GOT3 (cell line): ENCODE results near the gene CTSA.
"Not testable (repeated sequence)": the region's sequence is repeated elsewhere in the genome, so short reads cannot be mapped to it uniquely, and the experiment has no call there.

Experiments
- DNase-seq: peaks from one replicate; lab custom pipeline; 2025; ENCODE audit warnings: mixed read lengths; lab: John Stamatoyannopoulos, UW

Gene CTSA

GRCh38 chr20:45918182-45918737 is 27.1 kb downstream of the CTSA start:
- no peak for DNase-seq

- no peak for DNase-seq
Measured at GRCh38 chr20:45918779-45919537, 27.8 kb downstream of the CTSA start.

GRCh38 chr20:45919542-45920399 is 28.6 kb downstream of the CTSA start:
- DNase-seq = no peak

- no peak for DNase-seq
Measured at GRCh38 chr20:45920462-45921336, 29.6 kb downstream of the CTSA start.

- no peak for DNase-seq
Measured at GRCh38 chr20:45921337-45922189, 30.4 kb downstream of the CTSA start.

- no peak for DNase-seq
Measured at GRCh38 chr20:45924391-45925261, 33.5 kb downstream of the CTSA start.

GRCh38 chr20:45925821-45926506 is 34.8 kb downstream of the CTSA start:
- DNase-seq = no peak

- DNase-seq = no peak
Measured at GRCh38 chr20:45926731-45927070, 35.6 kb downstream of the CTSA start.

- no peak for DNase-seq
Measured at GRCh38 chr20:45927071-45927878, 36.1 kb downstream of the CTSA start.

- not testable (repeated sequence) for DNase-seq
Measured at GRCh38 chr20:45931680-45932079, 40.5 kb downstream of the CTSA start.

GRCh38 chr20:45933266-45934045 is 42.3 kb downstream of the CTSA start:
- peak; percentile 34 for DNase-seq

- no peak for DNase-seq
Measured at GRCh38 chr20:45934046-45934585, 43.0 kb downstream of the CTSA start.

GRCh38 chr20:45934586-45935415 is 43.7 kb downstream of the CTSA start, which contains the start of gene PCIF1:
Gene PCIF1, plus strand, starts transcription at chr20:45934683. Its CDS starts 4,317 bp downstream, at chr20:45939000.
- peak; percentile 97 for DNase-seq

- no peak for DNase-seq
Measured at GRCh38 chr20:45935416-45936046, 44.4 kb downstream of the CTSA start.

- no peak for DNase-seq
Measured at GRCh38 chr20:45937765-45938164, 46.6 kb downstream of the CTSA start.
